ENCODE results near the gene ETV7. TPM values are rescaled to one million over a fixed set of nuclear protein-coding genes. Genes with fewer than 3 reads are reported as not detected.
"Not testable (repeated sequence)": the region's sequence is repeated elsewhere in the genome, so short reads cannot be mapped to it uniquely, and the experiment has no call there.

The ETV7 gene
- total and polyA plus RNA-seq, 2 donors (not counting 1 experiment from before 2014, with no cell fraction given) = 0.40 to 1.5 TPM

DNA sequence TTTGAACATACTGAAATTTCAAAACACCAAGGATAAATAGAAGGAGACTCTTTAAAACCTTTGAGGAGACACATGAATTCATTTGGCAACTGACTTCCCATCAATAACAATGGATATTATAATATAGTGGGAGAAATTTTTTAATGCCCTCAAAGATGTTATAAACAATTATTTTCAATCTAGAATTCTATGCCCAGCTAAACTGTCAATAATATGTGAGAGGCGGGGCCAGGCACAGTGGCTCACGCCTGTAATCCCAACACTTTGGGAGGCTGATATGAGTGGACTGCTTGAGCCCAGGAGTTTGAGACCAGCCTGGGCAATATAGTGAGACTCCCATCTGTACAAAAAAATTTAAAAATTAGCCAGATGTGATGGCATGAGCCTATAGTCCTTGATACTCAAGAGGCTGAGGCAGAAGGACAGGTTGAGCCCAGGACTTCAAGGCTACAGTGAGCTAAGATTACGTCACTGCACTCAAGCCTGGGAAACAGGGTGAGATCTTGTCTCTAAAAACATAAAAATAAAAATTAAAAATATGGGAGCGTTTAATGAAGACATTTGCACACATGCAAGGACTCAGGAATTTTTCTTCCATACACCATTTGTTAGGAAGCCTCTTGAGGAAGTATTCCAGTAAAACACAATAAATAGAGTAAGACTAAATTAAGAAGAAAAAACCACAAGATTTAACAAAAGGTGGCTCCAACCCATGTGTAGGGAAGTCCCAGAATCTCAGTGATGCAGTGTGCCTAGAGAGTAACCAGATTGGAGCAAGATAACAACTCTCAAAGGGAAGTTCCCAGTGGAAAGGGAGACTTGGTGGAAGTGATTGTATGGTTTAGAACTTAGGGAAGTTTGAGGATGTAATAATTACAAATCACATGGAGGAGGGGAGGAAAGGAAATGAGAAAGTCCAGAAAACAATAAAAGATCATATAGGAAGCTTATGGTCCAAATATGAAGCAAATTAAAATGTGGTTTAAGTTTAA, 26.3 kb upstream of the ETV7 start:
- H3K4me1 ChIP-seq (ENCODE audit: control insufficient read depth, extremely low read depth, insufficient read depth, low read length) = no peaks in the 10 kb centered on the region
- TF ChIP-seq, protein P1, sequence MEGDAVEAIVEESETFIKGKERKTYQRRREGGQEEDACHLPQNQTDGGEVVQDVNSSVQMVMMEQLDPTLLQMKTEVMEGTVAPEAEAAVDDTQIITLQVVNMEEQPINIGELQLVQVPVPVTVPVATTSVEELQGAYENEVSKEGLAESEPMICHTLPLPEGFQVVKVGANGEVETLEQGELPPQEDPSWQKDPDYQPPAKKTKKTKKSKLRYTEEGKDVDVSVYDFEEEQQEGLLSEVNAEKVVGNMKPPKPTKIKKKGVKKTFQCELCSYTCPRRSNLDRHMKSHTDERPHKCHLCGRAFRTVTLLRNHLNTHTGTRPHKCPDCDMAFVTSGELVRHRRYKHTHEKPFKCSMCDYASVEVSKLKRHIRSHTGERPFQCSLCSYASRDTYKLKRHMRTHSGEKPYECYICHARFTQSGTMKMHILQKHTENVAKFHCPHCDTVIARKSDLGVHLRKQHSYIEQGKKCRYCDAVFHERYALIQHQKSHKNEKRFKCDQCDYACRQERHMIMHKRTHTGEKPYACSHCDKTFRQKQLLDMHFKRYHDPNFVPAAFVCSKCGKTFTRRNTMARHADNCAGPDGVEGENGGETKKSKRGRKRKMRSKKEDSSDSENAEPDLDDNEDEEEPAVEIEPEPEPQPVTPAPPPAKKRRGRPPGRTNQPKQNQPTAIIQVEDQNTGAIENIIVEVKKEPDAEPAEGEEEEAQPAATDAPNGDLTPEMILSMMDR (conservative IDR thresholded peaks at IDR 0.05 in 1 of 2, IDR thresholded peaks at IDR 0.05 in 1 of 2; ENCODE audit: low read depth in 1 of 2, low read length in 2 of 2) = no peak
- TF ChIP-seq EZH2 (IDR thresholded peaks at IDR 0.05; ENCODE audit: low read length, missing control alignments) = no peak
- H4K20me1 ChIP-seq (ENCODE audit: control insufficient read depth, extremely low read depth, insufficient read depth, low read length) = no peaks in the 10 kb centered on the region
- no peak overlapping the region for H3K9ac ChIP-seq (ENCODE audit: insufficient read depth, low read length)
- H3K27me3 ChIP-seq (ENCODE audit: control insufficient read depth, insufficient read depth, low read length) = peaks cover 2% of the 10 kb centered on the region
- no peak overlapping the region for H3K4me3 ChIP-seq (replicated peaks in 1 of 4; ENCODE audit: control extremely low read depth in 1 of 4, insufficient read depth in 1 of 4, low read depth in 3 of 4, low read length in 4 of 4)
- no peak overlapping the region for H2AFZ ChIP-seq (ENCODE audit: low read length)
- no peak overlapping the region for H3K27ac ChIP-seq (ENCODE audit: insufficient read depth, low read length)
- DNase-seq (ENCODE audit: low read depth in 2 of 2) = no peak
- no peaks in the 10 kb centered on the region for H3K79me2 ChIP-seq (ENCODE audit: control insufficient read depth, insufficient read depth, low read length)
- no peaks in the 10 kb centered on the region for H3K9me3 ChIP-seq (ENCODE audit: control insufficient read depth, insufficient read depth, low read depth, low read length)
- no peaks in the 10 kb centered on the region for H3K36me3 ChIP-seq (ENCODE audit: control insufficient read depth, insufficient read depth, low read length)
- H3K4me2 ChIP-seq (ENCODE audit: extremely low read depth, insufficient read depth, low read length) = no peak overlapping the region

DNA sequence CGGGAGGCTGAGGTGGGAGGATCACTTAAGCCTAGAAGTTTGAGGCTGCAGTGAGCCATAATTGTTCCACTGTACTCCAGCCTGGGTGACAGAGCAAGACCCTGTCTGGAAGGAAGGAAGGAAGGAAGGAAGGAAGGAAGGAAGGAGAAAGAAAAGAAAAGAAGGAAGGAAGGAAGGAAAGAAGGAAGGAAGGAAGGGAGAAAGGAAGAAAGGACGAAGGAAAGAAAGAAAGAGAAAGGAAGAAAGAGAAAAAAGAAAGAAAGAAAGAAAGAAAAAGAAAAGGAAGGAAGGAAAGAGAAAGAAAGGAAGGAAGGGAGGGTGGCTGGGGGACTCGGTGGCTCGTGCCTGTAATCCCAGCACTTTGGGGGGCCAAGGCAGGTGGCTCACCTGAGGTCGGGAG, 22.2 kb upstream of the ETV7 start:
- H3K4me2 ChIP-seq (ENCODE audit: extremely low read depth, insufficient read depth, low read length); H3K27me3 ChIP-seq (ENCODE audit: control insufficient read depth, insufficient read depth, low read length); H3K36me3 ChIP-seq (ENCODE audit: control insufficient read depth, insufficient read depth, low read length); H3K4me3 ChIP-seq (replicated peaks in 1 of 4; ENCODE audit: control extremely low read depth in 1 of 4, insufficient read depth in 1 of 4, low read depth in 3 of 4, low read length in 4 of 4); H3K79me2 ChIP-seq (ENCODE audit: control insufficient read depth, insufficient read depth, low read length); H3K9ac ChIP-seq (ENCODE audit: insufficient read depth, low read length); DNase-seq (ENCODE audit: low read depth in 2 of 2); H3K4me1 ChIP-seq (ENCODE audit: control insufficient read depth, extremely low read depth, insufficient read depth, low read length); H3K9me3 ChIP-seq (ENCODE audit: control insufficient read depth, insufficient read depth, low read depth, low read length); H2AFZ ChIP-seq (ENCODE audit: low read length); H3K27ac ChIP-seq (ENCODE audit: insufficient read depth, low read length); H4K20me1 ChIP-seq (ENCODE audit: control insufficient read depth, extremely low read depth, insufficient read depth, low read length): not testable (repeated sequence)

DNA sequence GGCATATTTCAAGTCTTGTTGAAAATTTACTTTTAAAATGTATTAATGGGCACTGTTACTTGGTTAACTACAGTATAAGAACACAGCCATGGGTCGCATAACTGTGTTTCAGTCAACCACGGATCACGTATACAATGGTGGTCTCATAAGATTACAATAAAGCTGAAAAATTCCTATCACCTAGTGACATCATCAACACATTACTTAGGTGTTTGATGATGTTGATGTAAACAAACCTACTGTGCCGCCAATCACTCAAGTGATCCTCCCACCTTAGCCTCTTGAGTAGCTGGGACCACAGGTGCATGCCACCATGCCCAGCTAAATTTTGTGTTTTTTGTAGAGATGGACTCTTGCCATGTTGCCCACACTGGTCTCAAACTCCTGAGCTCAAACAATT, 16.7 kb upstream of the ETV7 start:
- Histone ChIP-seq H3K27ac (ENCODE audit: insufficient read depth, low read length) (no peak overlapping the region), H3K4me3 (replicated peaks in 1 of 4; ENCODE audit: control extremely low read depth in 1 of 4, insufficient read depth in 1 of 4, low read depth in 3 of 4, low read length in 4 of 4) (no peak overlapping the region), H3K27me3 (ENCODE audit: control insufficient read depth, insufficient read depth, low read length) (no peaks in the 10 kb centered on the region), H4K20me1 (ENCODE audit: control insufficient read depth, extremely low read depth, insufficient read depth, low read length) (no peaks in the 10 kb centered on the region), H3K9ac (ENCODE audit: insufficient read depth, low read length) (no peak overlapping the region), H3K4me2 (ENCODE audit: extremely low read depth, insufficient read depth, low read length) (no peak overlapping the region), H3K9me3 (ENCODE audit: control insufficient read depth, insufficient read depth, low read depth, low read length) (no peaks in the 10 kb centered on the region), H3K36me3 (ENCODE audit: control insufficient read depth, insufficient read depth, low read length) (no peaks in the 10 kb centered on the region), H2AFZ (ENCODE audit: low read length) (no peak overlapping the region), H3K79me2 (ENCODE audit: control insufficient read depth, insufficient read depth, low read length) (no peaks in the 10 kb centered on the region), H3K4me1 (ENCODE audit: control insufficient read depth, extremely low read depth, insufficient read depth, low read length) (no peaks in the 10 kb centered on the region)
- TF ChIP-seq, protein P1 (conservative IDR thresholded peaks at IDR 0.05 in 1 of 2, IDR thresholded peaks at IDR 0.05 in 1 of 2; ENCODE audit: low read depth in 1 of 2, low read length in 2 of 2) = no peak
- TF ChIP-seq EZH2 (IDR thresholded peaks at IDR 0.05; ENCODE audit: low read length, missing control alignments) = no peak
- no peak for DNase-seq (ENCODE audit: low read depth in 2 of 2)

Data from fibroblast of lung (primary cell).